ENCODE data around the gene CNTFR.

CNTFR gene

GRCh38 chr9:34606190-34606589, 16.7 kb upstream of the CNTFR start:
- no peak overlapping the region for H3K27ac Mint-ChIP-seq
- peaks cover 10% of the 10 kb centered on the region for H3K4me1 Mint-ChIP-seq
- H3K4me3 Mint-ChIP-seq = no peak overlapping the region
- peaks cover 2% of the 10 kb centered on the region for H3K27me3 Mint-ChIP-seq
- H3K9me3 Mint-ChIP-seq = no peaks in the 10 kb centered on the region
- H3K36me3 Mint-ChIP-seq = no peaks in the 10 kb centered on the region

GRCh38 chr9:34603610-34604231, 14.2 kb upstream of the CNTFR start:
- no peaks in the 10 kb centered on the region for H3K36me3 Mint-ChIP-seq
- no peaks in the 10 kb centered on the region for H3K9me3 Mint-ChIP-seq
- H3K4me3 Mint-ChIP-seq = no peak overlapping the region
- no peak overlapping the region for H3K27ac Mint-ChIP-seq
- H3K4me1 Mint-ChIP-seq = no peaks in the 10 kb centered on the region
- peaks cover 2% of the 10 kb centered on the region for H3K27me3 Mint-ChIP-seq

GRCh38 chr9:34601937-34602573, 12.5 kb upstream of the CNTFR start:
- peaks cover 3% of the 10 kb centered on the region for H3K27me3 Mint-ChIP-seq
- no peaks in the 10 kb centered on the region for H3K9me3 Mint-ChIP-seq
- no peaks in the 10 kb centered on the region for H3K36me3 Mint-ChIP-seq
- H3K27ac Mint-ChIP-seq = no peak overlapping the region
- no peak overlapping the region for H3K4me3 Mint-ChIP-seq
- H3K4me1 Mint-ChIP-seq = no peaks in the 10 kb centered on the region

- Mint-ChIP-seq H3K36me3 (no peaks in the 10 kb centered on the region), H3K4me3 (no peak overlapping the region), H3K27me3 (peaks cover 3% of the 10 kb centered on the region), H3K4me1 (no peaks in the 10 kb centered on the region), H3K9me3 (no peaks in the 10 kb centered on the region), H3K27ac (no peak overlapping the region)
Measured at GRCh38 chr9:34600908-34601307, 11.4 kb upstream of the CNTFR start.

GRCh38 chr9:34599546-34599945, 10.0 kb upstream of the CNTFR start:
- Mint-ChIP-seq H3K27me3 (peaks cover 3% of the 10 kb centered on the region), H3K9me3 (no peaks in the 10 kb centered on the region), H3K27ac (no peak overlapping the region), H3K4me3 (no peak overlapping the region), H3K36me3 (no peaks in the 10 kb centered on the region), H3K4me1 (no peaks in the 10 kb centered on the region)

- no peaks in the 10 kb centered on the region for H3K9me3 Mint-ChIP-seq
- H3K4me1 Mint-ChIP-seq = peaks cover 18% of the 10 kb centered on the region
- H3K27me3 Mint-ChIP-seq = peaks cover 24% of the 10 kb centered on the region
- no peaks in the 10 kb centered on the region for H3K36me3 Mint-ChIP-seq
- H3K4me3 Mint-ChIP-seq = no peak overlapping the region
- H3K27ac Mint-ChIP-seq = no peak overlapping the region
Measured at GRCh38 chr9:34594177-34594576, 4.7 kb upstream of the CNTFR start.

GRCh38 chr9:34592895-34593601, 3.5 kb upstream of the CNTFR start:
- Mint-ChIP-seq H3K27me3 (peaks cover 34% of the 10 kb centered on the region), H3K36me3 (no peaks in the 10 kb centered on the region), H3K9me3 (no peaks in the 10 kb centered on the region), H3K4me3 (peak overlapping the region; percentile 84), H3K4me1 (peaks cover 26% of the 10 kb centered on the region), H3K27ac (no peak overlapping the region)

- no peaks in the 10 kb centered on the region for H3K36me3 Mint-ChIP-seq
- H3K4me3 Mint-ChIP-seq = peak overlapping the region; percentile 84
- H3K27ac Mint-ChIP-seq = no peak overlapping the region
- H3K4me1 Mint-ChIP-seq = peaks cover 26% of the 10 kb centered on the region
- no peaks in the 10 kb centered on the region for H3K9me3 Mint-ChIP-seq
- peaks cover 36% of the 10 kb centered on the region for H3K27me3 Mint-ChIP-seq
Measured at GRCh38 chr9:34591917-34592866, 2.7 kb upstream of the CNTFR start.

- H3K36me3 Mint-ChIP-seq = no peaks in the 10 kb centered on the region
- H3K27me3 Mint-ChIP-seq = peaks cover 42% of the 10 kb centered on the region
- H3K9me3 Mint-ChIP-seq = no peaks in the 10 kb centered on the region
- no peak overlapping the region for H3K27ac Mint-ChIP-seq
- H3K4me1 Mint-ChIP-seq = peaks cover 26% of the 10 kb centered on the region
- H3K4me3 Mint-ChIP-seq = peak overlapping the region; percentile 84
Measured at GRCh38 chr9:34591248-34591916, 1.9 kb upstream of the CNTFR start.

- H3K4me1 Mint-ChIP-seq = peaks cover 26% of the 10 kb centered on the region
- H3K27ac Mint-ChIP-seq = no peak overlapping the region
- H3K4me3 Mint-ChIP-seq = peak overlapping the region; percentile 84
- no peaks in the 10 kb centered on the region for H3K9me3 Mint-ChIP-seq
- peaks cover 48% of the 10 kb centered on the region for H3K27me3 Mint-ChIP-seq
- no peaks in the 10 kb centered on the region for H3K36me3 Mint-ChIP-seq
Measured at GRCh38 chr9:34590381-34591247, 1.1 kb upstream of the CNTFR start.

GRCh38 chr9:34588671-34589635, 571 bp downstream of the CNTFR start:
- Mint-ChIP-seq H3K27ac (peak overlapping the region; percentile 60), H3K27me3 (peaks cover 56% of the 10 kb centered on the region), H3K4me3 (peak overlapping the region; percentile 49), H3K36me3 (no peaks in the 10 kb centered on the region), H3K4me1 (peaks cover 26% of the 10 kb centered on the region), H3K9me3 (no peaks in the 10 kb centered on the region)

- peaks cover 48% of the 10 kb centered on the region for H3K27me3 Mint-ChIP-seq
Measured at GRCh38 chr9:34587271-34587670, 2.3 kb downstream of the CNTFR start.

GRCh38 chr9:34585946-34586669, 3.4 kb downstream of the CNTFR start:
- no peaks in the 10 kb centered on the region for H3K36me3 Mint-ChIP-seq
- H3K27me3 Mint-ChIP-seq = peaks cover 49% of the 10 kb centered on the region
- no peak overlapping the region for H3K27ac Mint-ChIP-seq
- H3K9me3 Mint-ChIP-seq = no peaks in the 10 kb centered on the region
- H3K4me1 Mint-ChIP-seq = peaks cover 18% of the 10 kb centered on the region
- H3K4me3 Mint-ChIP-seq = no peak overlapping the region

More at GRCh38 chr9:34587271-34587670, 2.3 kb downstream of the CNTFR start:
- no peak overlapping the region for H3K27ac Mint-ChIP-seq
- H3K9me3 Mint-ChIP-seq = no peaks in the 10 kb centered on the region
- H3K4me1 Mint-ChIP-seq = peaks cover 21% of the 10 kb centered on the region
- no peaks in the 10 kb centered on the region for H3K36me3 Mint-ChIP-seq
- no peak overlapping the region for H3K4me3 Mint-ChIP-seq
